Body of pancreas (tissue), 4 donors: ENCODE data around the gene AMOTL1. TPM values are rescaled to one million over a fixed set of nuclear protein-coding genes. Genes with fewer than 3 reads are reported as not detected.

Experiments
- ATAC-seq: fragments of 150-250 bp; one replicate; pipeline ENCODE4 v1.9.1; 2016
- DNase-seq, 4 donors: peaks; one replicate each; pipeline ENCODE4 v3.0.0-alpha.2; 2019
- H3K27ac ChIP-seq, 4 donors: fragments of 200-600 bp; sonication (generic); 1 replicate in 3 of 4; 2 replicates in 1 of 4; pipeline versions ENCODE4 v1.5.1 to v1.6.1; 2016 to 2019; ENCODE audit warnings: mild to moderate bottlenecking in 1 of 4, mixed read lengths in 1 of 4, moderate library complexity in 1 of 4
- H3K27me3 ChIP-seq, 2 donors: fragments of 200-600 bp; sonication (generic); one replicate each; pipeline ENCODE4 v1.6.0; 2016; ENCODE audit warnings: mild to moderate bottlenecking in 1 of 2
- H3K36me3 ChIP-seq, 2 donors: fragments of 200-600 bp; sonication (generic); replicated peaks in 1 of 2; 2 replicates each; pipeline ENCODE4 v1.5.1; 2016; ENCODE audit warnings: low read depth in 2 of 2; ENCODE audit not compliant: insufficient read depth in 1 of 2
- H3K4me1 ChIP-seq: fragments of 200-600 bp; sonication (generic); one replicate; pipeline ENCODE4 v1.6.0; 2016
- H3K4me3 ChIP-seq, 2 donors: fragments of 200-600 bp; sonication (generic); 1 replicate in 1 of 2; 2 replicates in 1 of 2; pipeline ENCODE4 v1.5.1; 2016 to 2019
- H3K9me3 ChIP-seq, 3 donors: fragments of 200-600 bp; sonication (generic); 1 replicate in 2 of 3; 2 replicates in 1 of 3; pipeline ENCODE4 v1.5.1; 2016
- POLR2A ChIP-seq, 3 donors: fragments of 450-650 bp; IDR thresholded peaks; one replicate each; pipeline ENCODE4 v1.6.1; 2016; ENCODE audit warnings: antibody characterized with exemption in 3 of 3, mild to moderate bottlenecking in 2 of 3
- WGBS, 2 donors: methylation state at CpG; one replicate each; pipeline ENCODE4 v1.1.5; 2017; 5-methylcytosine and 5-hydroxymethylcytosine counted together
- intact Hi-C: fragments of 100-400 bp; cut with DNase I; formaldehyde crosslinking; loops from one replicate; pipeline ENCODE4 v1.15.1; 2023
- total RNA-seq, 2 donors: library from RNA; depleted of rRNA; stranded (reverse); fragments of >200 nt; gene quantifications; one replicate each; pipeline ENCODE4 v1.1.0, GENCODE V29; 2016
- TF ChIP-seq, protein P1 (sequence below), 7 experiments: fragments of 450-650 bp in 4 of 7; fragments of 200-600 bp in 3 of 7; sonication (generic) in 3 of 7; IDR thresholded peaks; one replicate each; pipeline ENCODE4 v1.5.1; 2016 to 2019; ENCODE audit warnings: antibody characterized with exemption in 7 of 7

AMOTL1 gene
- total RNA-seq, 2 donors from 2014 or later, result 20.4 to 21.5 TPM

DNA sequence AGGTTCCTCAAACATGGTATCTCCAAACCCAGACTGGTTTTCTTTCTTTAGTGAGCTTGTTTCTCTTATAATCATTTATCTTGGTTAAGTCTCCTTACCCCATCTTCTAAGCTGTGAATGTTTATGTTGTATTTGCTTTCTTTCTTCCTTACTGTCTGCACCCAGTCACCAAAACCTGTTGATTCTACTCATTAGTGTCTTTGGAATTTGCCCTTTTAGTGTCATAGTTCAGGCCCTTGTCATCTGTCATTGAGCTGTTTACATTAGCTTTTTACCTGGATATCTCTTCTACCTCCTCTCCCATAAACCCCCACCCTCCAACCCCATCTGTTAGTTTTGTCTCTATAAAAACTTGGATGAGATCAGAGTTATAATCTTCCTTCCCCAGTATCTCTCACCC lies 59.9 kb downstream of the AMOTL1 start:
- Histone ChIP-seq H3K4me3 (no peak overlapping the region), H3K4me1 (peaks cover 33% of the 10 kb centered on the region), H3K27ac (no peak overlapping the region), H3K9me3 (no peaks in the 10 kb centered on the region), H3K36me3 (peaks cover 0 to 12% of the 10 kb centered on the region in 2 donors), H3K27me3 (no peaks in the 10 kb centered on the region)
- no peak for ATAC-seq
- intact Hi-C loops, result no loop called here
- no peak for DNase-seq
- TF ChIP-seq, protein P1, sequence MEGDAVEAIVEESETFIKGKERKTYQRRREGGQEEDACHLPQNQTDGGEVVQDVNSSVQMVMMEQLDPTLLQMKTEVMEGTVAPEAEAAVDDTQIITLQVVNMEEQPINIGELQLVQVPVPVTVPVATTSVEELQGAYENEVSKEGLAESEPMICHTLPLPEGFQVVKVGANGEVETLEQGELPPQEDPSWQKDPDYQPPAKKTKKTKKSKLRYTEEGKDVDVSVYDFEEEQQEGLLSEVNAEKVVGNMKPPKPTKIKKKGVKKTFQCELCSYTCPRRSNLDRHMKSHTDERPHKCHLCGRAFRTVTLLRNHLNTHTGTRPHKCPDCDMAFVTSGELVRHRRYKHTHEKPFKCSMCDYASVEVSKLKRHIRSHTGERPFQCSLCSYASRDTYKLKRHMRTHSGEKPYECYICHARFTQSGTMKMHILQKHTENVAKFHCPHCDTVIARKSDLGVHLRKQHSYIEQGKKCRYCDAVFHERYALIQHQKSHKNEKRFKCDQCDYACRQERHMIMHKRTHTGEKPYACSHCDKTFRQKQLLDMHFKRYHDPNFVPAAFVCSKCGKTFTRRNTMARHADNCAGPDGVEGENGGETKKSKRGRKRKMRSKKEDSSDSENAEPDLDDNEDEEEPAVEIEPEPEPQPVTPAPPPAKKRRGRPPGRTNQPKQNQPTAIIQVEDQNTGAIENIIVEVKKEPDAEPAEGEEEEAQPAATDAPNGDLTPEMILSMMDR (IDR thresholded peaks at IDR 0.05), result no peak
- no peak for TF ChIP-seq POLR2A (IDR thresholded peaks at IDR 0.05)

DNA sequence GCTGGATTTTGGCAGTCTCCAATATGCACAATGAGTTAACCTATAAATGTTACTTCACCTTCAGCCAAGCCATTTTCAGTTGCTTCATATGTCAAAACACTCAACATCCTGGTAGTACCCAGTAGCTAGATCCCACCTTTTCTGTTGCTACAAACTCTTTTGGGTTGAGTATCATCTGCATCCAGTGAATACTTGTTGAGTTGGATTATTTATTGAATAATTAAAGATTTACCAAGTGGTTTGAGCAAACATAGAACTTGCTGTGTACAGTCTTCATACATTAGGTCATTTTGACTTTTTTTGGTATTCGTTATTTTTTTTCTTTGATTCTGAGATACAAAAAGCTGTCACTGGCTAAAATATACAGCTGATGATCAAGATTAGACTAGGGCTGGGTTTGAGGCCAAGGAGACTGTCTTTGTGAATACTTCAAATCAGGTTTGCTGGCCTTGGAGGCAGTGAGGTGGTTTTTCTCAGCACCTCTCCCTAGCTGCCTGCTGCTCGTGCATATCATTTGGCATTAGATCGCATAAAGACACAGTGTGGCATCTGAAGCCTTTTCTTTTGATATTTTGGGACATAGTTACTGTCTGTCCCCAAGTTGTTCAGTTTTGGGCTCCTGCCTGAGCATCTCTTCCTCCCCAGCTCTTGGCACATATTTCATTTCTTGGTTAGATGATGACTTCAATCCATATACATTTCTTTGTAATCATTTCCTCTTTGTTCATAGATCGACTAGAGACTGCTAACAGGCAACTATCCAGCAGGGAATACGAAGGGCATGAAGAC lies 62.8 kb downstream of the AMOTL1 start:
- WGBS, 2 donors, result 44 to 58% methylated on average over 5 of the region's 5 CpGs
- no peaks in the 10 kb centered on the region for H3K27me3 ChIP-seq
- intact Hi-C loops, result no loop called here
- no peak for DNase-seq
- H3K27ac ChIP-seq, result peak overlapping the region in 2 of 4 donors; percentile 15 to 16
- peaks cover 0 to 9% of the 10 kb centered on the region in 2 donors for H3K36me3 ChIP-seq
- TF ChIP-seq, protein P1 (IDR thresholded peaks at IDR 0.05), result no peak
- no peak for TF ChIP-seq POLR2A (IDR thresholded peaks at IDR 0.05)
- H3K4me3 ChIP-seq, result no peak overlapping the region
- no peaks in the 10 kb centered on the region for H3K9me3 ChIP-seq
- no peak for ATAC-seq
- H3K4me1 ChIP-seq, result peaks cover 42% of the 10 kb centered on the region

DNA sequence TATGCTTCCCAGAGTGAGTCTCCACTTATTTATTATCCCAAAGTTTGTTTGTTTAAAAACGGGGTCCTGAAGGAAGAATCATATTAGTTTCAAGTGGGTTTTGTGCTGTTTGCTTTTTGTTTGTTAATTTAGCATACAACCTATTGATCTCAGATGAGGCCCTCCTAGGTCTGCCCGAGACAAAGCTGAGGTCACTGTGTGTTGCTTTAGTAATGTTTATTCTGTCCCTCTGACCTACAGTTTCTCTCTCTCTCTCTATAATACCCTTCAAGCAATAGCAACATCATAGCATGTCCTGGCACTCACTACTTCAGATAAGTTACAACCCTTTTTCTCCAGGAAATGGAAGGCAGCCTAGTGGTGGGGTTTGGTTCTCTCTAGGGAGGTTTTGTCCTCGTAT lies 63.4 kb downstream of the AMOTL1 start:
- WGBS, 2 donors, result 42 to 57% methylated on average over 3 of the region's 3 CpGs
- Histone ChIP-seq H3K4me3 (no peak overlapping the region), H3K27ac (peak overlapping the region in 2 of 4 donors; percentile 15 to 16), H3K36me3 (peaks cover 0 to 9% of the 10 kb centered on the region in 2 donors), H3K4me1 (peaks cover 42% of the 10 kb centered on the region), H3K27me3 (no peaks in the 10 kb centered on the region), H3K9me3 (no peaks in the 10 kb centered on the region)
- intact Hi-C loops, result no loop called here
- DNase-seq, result no peak
- no peak for ATAC-seq
- TF ChIP-seq, protein P1 (IDR thresholded peaks at IDR 0.05), result no peak
- TF ChIP-seq POLR2A (IDR thresholded peaks at IDR 0.05), result no peak

DNA sequence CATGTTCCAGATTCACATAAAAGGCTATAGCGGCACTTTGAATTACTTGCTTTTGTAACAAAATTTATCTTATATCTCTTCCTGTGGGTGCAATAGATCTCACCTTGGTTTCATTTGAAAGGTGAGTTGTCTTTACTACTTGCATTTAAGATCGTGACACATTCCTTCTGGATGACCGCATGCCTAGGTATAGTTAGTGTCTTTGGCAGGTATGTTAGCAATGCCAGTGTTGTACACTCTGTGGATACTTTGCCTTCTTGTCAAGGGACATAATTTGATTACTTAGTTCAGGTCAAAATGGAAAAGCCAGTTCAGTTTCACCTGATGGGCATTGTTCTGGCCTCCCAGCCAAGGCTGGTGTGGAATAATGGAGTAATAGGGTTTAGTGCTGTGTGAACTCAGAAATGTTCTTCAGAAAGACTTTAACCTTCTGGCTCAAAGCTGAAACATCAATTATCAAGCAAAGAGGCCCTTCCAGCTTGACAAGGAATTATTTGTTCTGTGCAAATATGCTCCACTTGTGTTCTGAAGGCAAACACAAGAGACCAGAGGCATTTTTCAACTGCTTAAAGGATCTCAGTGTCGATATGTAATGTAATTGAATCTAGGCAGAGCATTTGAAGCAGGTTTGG lies 64.6 kb downstream of the AMOTL1 start:
- TF ChIP-seq, protein P1 (IDR thresholded peaks at IDR 0.05), result no peak
- no peak for TF ChIP-seq POLR2A (IDR thresholded peaks at IDR 0.05)
- peak overlapping the region in 2 of 4 donors; percentile 40 for H3K27ac ChIP-seq
- H3K36me3 ChIP-seq, result peaks cover 0 to 9% of the 10 kb centered on the region in 2 donors
- DNase-seq (peak in 2 of 4 donors; percentile 28 to 41), ATAC-seq (peak; percentile 71)
- H3K4me1 ChIP-seq, result peaks cover 40% of the 10 kb centered on the region
- H3K9me3 ChIP-seq, result no peaks in the 10 kb centered on the region
- no peaks in the 10 kb centered on the region for H3K27me3 ChIP-seq
- intact Hi-C loops, result no loop called here
- WGBS, 2 donors, result 62 to 67% methylated on average over 4 of the region's 4 CpGs
- no peak overlapping the region for H3K4me3 ChIP-seq
